Activated CD8-positive, alpha-beta T cell treated with anti-CD3 and anti-CD28 coated beads, Interleukin-2, amount 10 ng/mL, durations not matched to agents 7 days and 5 days (primary cell): Measurements from ENCODE around the gene SLMAP. TPM values are rescaled to one million over a fixed set of nuclear protein-coding genes. Genes with fewer than 3 reads are reported as not detected.
"Not testable (repeated sequence)": the region's sequence is repeated elsewhere in the genome, so short reads cannot be mapped to it uniquely, and the experiment has no call there.

Source experiments
- ATAC-seq: fragments of 150-1000 bp; cut with Tn5 transposase; one replicate; pipeline ENCODE4 v1.10.0; 2021; ENCODE audit warnings: moderate library complexity
- CTCF ChIA-PET: fragments of 350-600 bp; sonication (Branson Sonifier 250); formaldehyde crosslinking; loops from one replicate; lab custom pipeline; 2021; ENCODE audit warnings: antibody characterized with exemption; lab: Charles Lee
- POLR2A ChIA-PET: fragments of 350-600 bp; sonication (Branson Sonifier 250); formaldehyde crosslinking; loops from one replicate; lab custom pipeline; 2021; ENCODE audit warnings: antibody characterized with exemption; lab: Charles Lee
- DNase-seq: peaks from one replicate; pipeline ENCODE4 v3.0.0-alpha.2; 2020
- H3K27ac Mint-ChIP-seq: one replicate; pipeline ENCODE4 v1.8.0; 2021; ENCODE audit warnings: mild to moderate bottlenecking, mixed read lengths
- H3K27me3 Mint-ChIP-seq: one replicate; pipeline ENCODE4 v1.8.0; 2021; ENCODE audit warnings: low read depth, mixed read lengths
- H3K36me3 Mint-ChIP-seq: one replicate; pipeline ENCODE4 v1.8.0; 2021; ENCODE audit warnings: low read depth, mixed read lengths
- H3K4me1 Mint-ChIP-seq: one replicate; pipeline ENCODE4 v1.8.0; 2021; ENCODE audit warnings: low read depth, mixed read lengths
- H3K4me3 Mint-ChIP-seq: one replicate; pipeline ENCODE4 v1.8.0; 2021; ENCODE audit warnings: mild to moderate bottlenecking, mixed read lengths
- H3K9me3 Mint-ChIP-seq: one replicate; pipeline ENCODE4 v1.8.0; 2022; ENCODE audit warnings: mixed read lengths; ENCODE audit not compliant: insufficient read depth
- total RNA-seq, 2 experiments: library from RNA; stranded (reverse); gene quantifications; one replicate each; pipeline ENCODE4 v1.2.3, GENCODE V29; 2021

SLMAP gene
- total RNA-seq, 2 experiments from 2014 or later, result 63.0 to 65.1 TPM

- Mint-ChIP-seq H3K9me3 (no peaks in the 10 kb centered on the region), H3K36me3 (peaks cover 6% of the 10 kb centered on the region), H3K27ac (no peak overlapping the region), H3K4me1 (peaks cover 11% of the 10 kb centered on the region), H3K27me3 (no peaks in the 10 kb centered on the region), H3K4me3 (no peak overlapping the region)
- DNase-seq, result no peak
- no peak for ATAC-seq
- ChIA-PET CTCF (interaction anchor here (0.8 kb wide), 1 partner anchor 58 kb away, joined by 3 read pairs; no protein-coding TSS in a partner anchor), POLR2A (interaction anchor here (1.1 kb wide), 1 partner anchor 11 kb away, joined by 3 read pairs; no protein-coding TSS in a partner anchor)
Measured at GRCh38 chr3:57797701-57798487, 41.8 kb downstream of the SLMAP start.

- no peaks in the 10 kb centered on the region for H3K9me3 Mint-ChIP-seq
- DNase-seq (no peak), ATAC-seq (no peak)
- H3K4me1 Mint-ChIP-seq, result peaks cover 26% of the 10 kb centered on the region
- H3K4me3 Mint-ChIP-seq, result no peak overlapping the region
- peak overlapping the region; percentile 1 for H3K27ac Mint-ChIP-seq
- peaks cover 4% of the 10 kb centered on the region for H3K36me3 Mint-ChIP-seq
- ChIA-PET CTCF (no interaction called here), POLR2A (interaction anchor here (1.0 kb wide), 1 partner anchor 47 kb away, joined by 4 read pairs; the partner anchor contains the start of gene SLMAP)
- H3K27me3 Mint-ChIP-seq, result no peaks in the 10 kb centered on the region
Measured at GRCh38 chr3:57803647-57804081, 47.6 kb downstream of the SLMAP start.

- Mint-ChIP-seq H3K27me3 (no peaks in the 10 kb centered on the region), H3K27ac (no peak overlapping the region), H3K4me3 (no peak overlapping the region), H3K9me3 (no peaks in the 10 kb centered on the region), H3K36me3 (peaks cover 4% of the 10 kb centered on the region), H3K4me1 (peaks cover 26% of the 10 kb centered on the region)
- CTCF ChIA-PET, result no interaction called here
- ATAC-seq (no peak), DNase-seq (no peak)
- POLR2A ChIA-PET, result no interaction called here
Measured at GRCh38 chr3:57805266-57805665, 49.2 kb downstream of the SLMAP start.

- Mint-ChIP-seq H3K9me3 (no peaks in the 10 kb centered on the region), H3K36me3 (peaks cover 4% of the 10 kb centered on the region), H3K27ac (no peak overlapping the region), H3K4me3 (no peak overlapping the region), H3K27me3 (no peaks in the 10 kb centered on the region), H3K4me1 (peaks cover 26% of the 10 kb centered on the region)
- ChIA-PET POLR2A (no interaction called here), CTCF (no interaction called here)
- DNase-seq (no peak), ATAC-seq (peak; percentile 23)
Measured at GRCh38 chr3:57805674-57806073, 49.6 kb downstream of the SLMAP start.

- H3K4me3 Mint-ChIP-seq, DNase-seq, H3K36me3 Mint-ChIP-seq, H3K27me3 Mint-ChIP-seq, H3K9me3 Mint-ChIP-seq, POLR2A ChIA-PET, ATAC-seq, H3K27ac Mint-ChIP-seq, CTCF ChIA-PET: not testable (repeated sequence)
- peaks cover 26% of the 10 kb centered on the region for H3K4me1 Mint-ChIP-seq
Measured at GRCh38 chr3:57806195-57806594, 50.1 kb downstream of the SLMAP start.

- Mint-ChIP-seq H3K36me3 (peaks cover 10% of the 10 kb centered on the region), H3K27me3 (no peaks in the 10 kb centered on the region), H3K9me3 (no peaks in the 10 kb centered on the region), H3K27ac (no peak overlapping the region), H3K4me3 (no peak overlapping the region), H3K4me1 (peaks cover 17% of the 10 kb centered on the region)
- ChIA-PET CTCF (no interaction called here), POLR2A (no interaction called here)
- DNase-seq (no peak), ATAC-seq (no peak)
Measured at GRCh38 chr3:57808961-57809608, 53.0 kb downstream of the SLMAP start.

- CTCF ChIA-PET, result no interaction called here
- no peaks in the 10 kb centered on the region for H3K9me3 Mint-ChIP-seq
Measured at GRCh38 chr3:57809609-57809968, 53.5 kb downstream of the SLMAP start.

GRCh38 chr3:57810048-57810447 lies 53.9 kb downstream of the SLMAP start:
- ChIA-PET CTCF (no interaction called here), POLR2A (no interaction called here)
- ATAC-seq, result no peak

More at GRCh38 chr3:57809609-57809968, 53.5 kb downstream of the SLMAP start:
- ATAC-seq, result no peak
- no peak overlapping the region for H3K27ac Mint-ChIP-seq
- H3K36me3 Mint-ChIP-seq, result peaks cover 10% of the 10 kb centered on the region
- POLR2A ChIA-PET, result no interaction called here
- H3K4me1 Mint-ChIP-seq, result peaks cover 18% of the 10 kb centered on the region
- no peak overlapping the region for H3K4me3 Mint-ChIP-seq
- DNase-seq, result no peak
- H3K27me3 Mint-ChIP-seq, result no peaks in the 10 kb centered on the region

GRCh38 chr3:57810471-57811137 lies 54.5 kb downstream of the SLMAP start:
- H3K27me3 Mint-ChIP-seq, result no peaks in the 10 kb centered on the region
- peaks cover 10% of the 10 kb centered on the region for H3K36me3 Mint-ChIP-seq
- POLR2A ChIA-PET, result no interaction called here
- H3K4me3 Mint-ChIP-seq, result no peak overlapping the region
- DNase-seq, result no peak
- CTCF ChIA-PET, result interaction anchor here (2.1 kb wide), 1 partner anchor 16 kb away, joined by 6 read pairs; no protein-coding TSS in a partner anchor
- no peaks in the 10 kb centered on the region for H3K9me3 Mint-ChIP-seq
- no peak overlapping the region for H3K27ac Mint-ChIP-seq
- peaks cover 19% of the 10 kb centered on the region for H3K4me1 Mint-ChIP-seq
- ATAC-seq, result no peak

More at GRCh38 chr3:57810048-57810447, 53.9 kb downstream of the SLMAP start:
- DNase-seq, result no peak
- no peaks in the 10 kb centered on the region for H3K9me3 Mint-ChIP-seq
- no peaks in the 10 kb centered on the region for H3K27me3 Mint-ChIP-seq
- H3K27ac Mint-ChIP-seq, result no peak overlapping the region
- peaks cover 10% of the 10 kb centered on the region for H3K36me3 Mint-ChIP-seq
- no peak overlapping the region for H3K4me3 Mint-ChIP-seq
- H3K4me1 Mint-ChIP-seq, result peaks cover 18% of the 10 kb centered on the region

- ATAC-seq (peak; percentile 90), DNase-seq (peak; percentile 65)
- H3K4me3 Mint-ChIP-seq, result no peak overlapping the region
- no peaks in the 10 kb centered on the region for H3K9me3 Mint-ChIP-seq
- POLR2A ChIA-PET, result no interaction called here
- peaks cover 6% of the 10 kb centered on the region for H3K36me3 Mint-ChIP-seq
- peak overlapping the region; percentile 60 for H3K27ac Mint-ChIP-seq
- no peaks in the 10 kb centered on the region for H3K27me3 Mint-ChIP-seq
- CTCF ChIA-PET, result interaction anchor here (2.5 kb wide), 1 partner anchor 11 kb away, joined by 9 read pairs; no protein-coding TSS in a partner anchor
- H3K4me1 Mint-ChIP-seq, result peaks cover 11% of the 10 kb centered on the region
Measured at GRCh38 chr3:57815036-57815435, 58.9 kb downstream of the SLMAP start.

- CTCF ChIA-PET, result interaction anchor here (0.7 to 2.5 kb wide), 3 partner anchors 9 to 419 kb away, joined by 3 to 9 read pairs (median 3); no protein-coding TSS in a partner anchor
- Mint-ChIP-seq H3K27ac (no peak overlapping the region), H3K4me1 (peaks cover 11% of the 10 kb centered on the region), H3K4me3 (no peak overlapping the region), H3K27me3 (no peaks in the 10 kb centered on the region), H3K36me3 (peaks cover 6% of the 10 kb centered on the region), H3K9me3 (no peaks in the 10 kb centered on the region)
- ATAC-seq (no peak), DNase-seq (no peak)
- POLR2A ChIA-PET, result interaction anchor here (0.6 kb wide), 1 partner anchor 46 kb away, joined by 3 read pairs; no protein-coding TSS in a partner anchor
Measured at GRCh38 chr3:57816471-57817095, 60.5 kb downstream of the SLMAP start.
